HL-60/S4 (cell line): ENCODE data around the gene TGFBR1.

Experiments used
- in situ Hi-C: fragments of 300-500 bp; cut with MboI; formaldehyde crosslinking; loops from 2 replicates; pipeline ENCODE4 v1.14.3; 2022; ENCODE audit warnings: low sequenced_read_pairs

The TGFBR1 gene

DNA sequence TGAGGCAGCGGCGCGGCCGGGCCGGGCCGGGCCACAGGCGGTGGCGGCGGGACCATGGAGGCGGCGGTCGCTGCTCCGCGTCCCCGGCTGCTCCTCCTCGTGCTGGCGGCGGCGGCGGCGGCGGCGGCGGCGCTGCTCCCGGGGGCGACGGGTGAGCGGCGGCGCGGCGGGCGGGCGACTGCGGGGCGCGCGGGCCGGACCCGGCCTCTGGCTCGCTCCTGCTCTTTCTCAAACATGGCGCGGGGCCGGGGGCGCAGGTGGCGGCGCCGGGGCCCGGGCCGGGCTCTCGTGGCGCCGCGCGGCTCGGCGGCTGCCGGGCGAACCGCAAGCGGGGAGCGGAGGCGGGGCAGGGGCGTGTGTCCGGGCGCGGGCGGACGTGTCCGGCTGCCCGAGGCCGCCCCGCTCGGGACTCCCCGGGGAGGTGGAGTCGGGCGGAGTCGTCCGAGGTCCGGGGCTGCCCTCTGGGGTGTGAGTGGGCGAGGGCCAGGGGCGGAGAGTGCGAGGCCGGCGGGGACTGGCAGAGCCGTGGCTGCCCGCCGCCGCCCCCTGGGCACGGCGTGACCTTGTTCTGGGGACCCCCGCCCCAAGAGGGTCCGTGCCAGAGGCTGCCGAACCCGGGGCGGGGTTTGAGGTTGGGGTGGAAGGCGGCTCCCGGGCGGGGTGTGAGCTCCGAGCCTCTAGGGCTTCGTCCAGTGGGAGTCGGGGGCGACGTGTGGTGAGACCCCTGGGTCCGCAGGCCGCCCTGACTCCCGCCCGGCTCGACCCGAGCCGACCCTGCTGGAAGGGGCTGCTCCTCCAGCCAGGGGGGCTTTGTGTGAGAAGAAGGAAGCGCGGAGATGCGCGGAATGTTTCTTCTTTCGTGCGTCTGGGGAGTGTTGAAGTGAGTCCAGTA, 485 bp downstream of the TGFBR1 start:
- in situ Hi-C loops = no loop called here

DNA sequence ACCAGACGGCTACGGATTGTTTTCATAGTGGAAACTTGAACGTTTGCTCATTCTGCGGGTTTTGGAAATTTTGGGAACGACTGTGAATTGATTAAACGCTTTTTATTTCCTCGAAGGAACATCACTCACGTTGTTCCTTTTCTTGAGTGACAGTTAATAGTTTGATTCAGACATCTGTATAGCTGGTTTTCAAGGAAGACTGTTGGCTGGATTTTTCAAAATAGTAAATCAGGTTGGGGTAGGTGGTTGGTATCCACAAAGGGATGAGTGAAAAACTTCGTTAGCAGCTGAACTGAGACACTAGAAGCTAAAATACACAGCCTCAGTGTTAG, 1.1 kb downstream of the TGFBR1 start:
- in situ Hi-C loops = no loop called here

DNA sequence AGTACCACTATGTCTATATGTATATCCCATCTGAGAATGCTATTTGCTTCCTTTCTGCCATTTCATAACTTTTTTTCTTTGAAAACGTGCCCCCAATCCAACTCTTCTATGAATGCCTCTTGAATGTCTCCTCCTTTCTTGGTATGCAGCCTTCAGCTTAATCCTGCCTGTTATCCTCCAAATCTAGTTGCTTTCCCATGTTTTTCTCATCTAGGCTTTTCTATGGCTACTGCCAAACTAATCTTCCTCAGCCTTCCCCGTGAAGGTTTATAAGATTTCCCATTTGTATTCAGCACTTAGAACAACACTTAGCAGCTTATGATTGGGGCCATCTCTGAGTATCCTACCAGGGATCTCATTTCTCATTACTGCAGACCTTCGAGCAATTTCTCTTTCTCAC, 2.5 kb downstream of the TGFBR1 start:
- in situ Hi-C loops = no loop called here

DNA sequence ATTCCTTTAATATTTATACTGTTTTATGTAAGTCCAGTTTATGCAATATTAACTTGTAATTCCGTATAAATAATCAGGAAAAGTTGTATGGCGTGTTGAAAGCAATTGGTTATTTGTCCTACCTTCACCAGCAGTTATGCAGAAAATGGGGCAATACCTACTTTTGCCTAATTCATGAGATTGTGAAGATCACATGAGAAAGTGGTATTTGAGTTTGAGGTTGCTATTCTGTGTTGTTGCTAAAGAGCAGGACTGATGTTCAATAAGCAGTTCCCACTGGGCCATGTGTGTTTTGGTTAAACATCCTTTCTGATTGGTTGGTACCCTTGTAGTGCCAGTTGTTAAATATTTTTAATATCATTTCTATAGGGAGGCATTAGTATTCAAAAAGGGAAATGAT, 3.2 kb downstream of the TGFBR1 start:
- in situ Hi-C loops = no loop called here

DNA sequence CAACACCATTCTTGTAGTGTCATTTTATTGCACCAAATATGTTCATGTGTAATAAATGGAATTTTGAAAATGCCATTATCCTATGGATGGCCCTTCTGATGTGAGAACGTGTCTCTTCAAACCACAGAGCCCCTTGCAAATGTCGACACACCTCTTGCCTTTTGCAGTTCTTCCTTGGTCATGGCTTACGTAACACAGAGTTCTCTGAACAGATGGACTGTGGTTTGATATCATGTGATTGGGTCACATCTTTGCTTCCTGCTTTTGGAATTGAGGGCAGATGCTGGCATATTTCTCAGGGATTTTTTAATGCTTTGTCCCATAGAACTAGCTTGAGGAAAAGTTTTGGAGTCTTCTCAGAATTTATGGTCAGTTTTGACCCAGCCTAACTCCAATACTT, 4.6 kb downstream of the TGFBR1 start:
- in situ Hi-C loops = no loop called here

DNA sequence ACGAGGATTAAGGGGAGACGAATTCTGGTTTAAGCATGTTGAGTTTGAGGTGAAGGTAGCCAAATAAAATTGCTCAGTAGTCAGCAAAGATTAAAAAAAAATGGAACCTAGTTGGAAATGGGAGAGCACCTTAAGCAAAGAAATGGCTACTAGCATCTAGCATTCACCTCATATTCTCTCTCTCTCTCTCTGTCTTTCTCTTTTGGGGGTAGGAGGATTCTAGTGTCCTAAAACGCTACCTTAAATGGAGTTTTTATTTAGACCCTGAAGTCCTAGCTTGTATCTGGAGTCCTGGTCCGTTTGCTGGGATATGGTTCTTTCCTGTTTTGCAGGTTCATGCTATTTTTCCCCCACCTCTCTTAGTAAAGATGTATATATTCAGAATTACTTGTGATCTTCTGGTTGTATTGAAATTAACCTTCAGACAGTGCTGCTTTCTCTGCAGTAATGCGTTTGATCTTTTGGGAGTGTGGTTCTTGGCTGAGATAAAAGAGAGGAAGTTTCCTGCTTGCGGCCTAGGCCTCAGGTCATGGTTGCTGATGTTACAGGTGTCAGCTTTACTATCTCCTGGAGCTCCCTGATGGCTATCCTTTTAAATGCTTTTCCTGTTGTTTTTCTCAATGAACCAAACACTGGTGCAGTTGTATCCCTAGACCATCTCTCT, 8.0 kb downstream of the TGFBR1 start:
- in situ Hi-C loops = no loop called here

DNA sequence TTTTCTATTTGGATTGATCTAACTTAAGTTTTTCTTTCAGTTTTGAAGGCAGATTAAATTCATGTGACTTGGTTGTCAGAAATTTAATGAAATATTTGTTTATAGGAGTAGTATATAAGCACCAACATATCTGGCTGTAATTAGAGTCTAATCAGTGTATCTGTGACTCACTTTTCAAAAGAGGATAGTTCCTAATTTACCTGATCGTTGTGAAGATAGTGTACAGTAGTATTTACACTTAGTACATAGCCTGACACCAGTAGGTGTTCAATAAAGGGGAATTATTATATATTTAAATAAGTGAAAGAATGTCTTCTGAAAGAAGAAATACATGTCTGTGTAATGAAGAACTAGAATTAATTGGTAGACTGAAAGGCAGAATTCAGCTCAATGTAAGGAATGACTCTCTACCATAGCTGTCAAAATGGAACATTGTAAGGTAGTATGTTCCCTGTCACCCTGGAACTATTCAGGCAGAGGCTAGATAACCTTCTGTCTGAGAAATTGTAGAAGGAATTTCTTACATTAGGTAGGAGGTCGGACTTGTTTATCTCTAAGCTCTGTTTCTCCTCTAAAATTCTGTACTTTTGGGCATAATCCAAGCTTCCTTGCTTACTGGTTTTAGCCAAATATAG, 8.6 kb downstream of the TGFBR1 start:
- in situ Hi-C loops = no loop called here

DNA sequence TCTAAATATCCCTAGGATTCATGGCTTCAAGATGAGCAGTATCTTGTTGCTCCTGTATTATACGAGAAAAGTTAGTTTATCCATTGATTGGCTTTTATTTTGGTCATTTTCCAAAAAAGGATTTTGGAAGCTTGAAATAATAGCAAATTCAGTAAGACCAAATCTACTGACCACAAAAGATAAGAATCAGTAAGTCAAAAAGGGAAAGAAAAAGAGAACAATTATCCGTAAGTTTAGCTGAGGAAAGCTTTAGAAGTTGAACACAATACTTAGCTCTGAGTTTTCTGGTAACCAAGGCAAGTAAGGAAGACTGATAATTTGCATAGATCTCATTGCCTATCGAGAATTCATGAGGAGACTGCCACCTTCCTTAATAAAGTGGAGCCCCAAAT, 9.1 kb downstream of the TGFBR1 start:
- in situ Hi-C loops = no loop called here

DNA sequence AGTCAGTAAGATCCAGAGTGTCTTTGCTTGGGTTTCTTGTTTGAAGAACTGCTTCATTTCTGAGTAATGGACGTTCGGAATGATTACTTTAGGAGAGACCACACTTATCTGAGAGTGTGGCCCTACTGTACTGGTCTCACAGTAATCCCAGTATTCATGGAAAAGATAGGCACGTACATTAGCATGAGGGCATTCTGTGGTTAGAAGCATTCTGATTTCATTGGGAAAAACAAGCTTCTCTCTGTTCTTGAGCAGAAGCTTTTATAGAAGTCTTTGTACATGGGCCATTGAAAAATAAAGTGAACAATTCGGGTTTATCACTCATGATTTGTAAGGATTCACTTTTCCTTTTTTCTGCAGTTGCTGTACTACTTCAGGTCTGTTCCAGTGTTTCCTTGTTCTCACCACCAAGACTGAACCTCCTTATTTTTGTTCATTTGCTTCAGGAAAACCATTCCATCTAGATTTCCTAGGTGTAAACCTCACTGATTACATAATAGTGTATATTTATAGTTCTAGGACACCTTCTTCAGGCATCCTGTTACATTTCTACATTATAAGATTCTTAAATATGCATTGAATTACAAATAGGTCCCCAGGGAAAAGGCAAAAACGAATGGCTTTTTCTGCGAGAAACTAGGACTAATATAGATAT, 10.1 kb downstream of the TGFBR1 start:
- in situ Hi-C loops = no loop called here

DNA sequence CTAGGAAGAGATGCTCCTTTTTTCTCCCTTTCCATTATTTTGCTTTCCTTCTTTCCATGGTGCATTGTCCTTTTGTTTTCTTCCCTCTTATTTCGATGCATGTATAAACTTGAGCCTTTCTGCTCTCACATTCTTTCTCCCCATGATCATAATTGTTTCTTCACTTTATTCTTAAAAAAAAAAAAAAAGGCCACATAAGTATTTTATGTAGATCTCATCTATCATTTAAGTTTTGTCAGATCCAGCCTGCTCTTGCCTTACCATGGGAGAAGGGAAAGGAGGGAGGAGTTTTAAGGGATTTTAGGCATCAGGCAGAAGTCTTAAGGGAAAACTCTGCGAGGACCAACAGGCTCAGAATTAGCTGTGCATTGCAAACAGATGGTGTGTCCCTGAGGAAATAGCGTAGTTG, 11.1 kb downstream of the TGFBR1 start:
- in situ Hi-C loops = no loop called here

DNA sequence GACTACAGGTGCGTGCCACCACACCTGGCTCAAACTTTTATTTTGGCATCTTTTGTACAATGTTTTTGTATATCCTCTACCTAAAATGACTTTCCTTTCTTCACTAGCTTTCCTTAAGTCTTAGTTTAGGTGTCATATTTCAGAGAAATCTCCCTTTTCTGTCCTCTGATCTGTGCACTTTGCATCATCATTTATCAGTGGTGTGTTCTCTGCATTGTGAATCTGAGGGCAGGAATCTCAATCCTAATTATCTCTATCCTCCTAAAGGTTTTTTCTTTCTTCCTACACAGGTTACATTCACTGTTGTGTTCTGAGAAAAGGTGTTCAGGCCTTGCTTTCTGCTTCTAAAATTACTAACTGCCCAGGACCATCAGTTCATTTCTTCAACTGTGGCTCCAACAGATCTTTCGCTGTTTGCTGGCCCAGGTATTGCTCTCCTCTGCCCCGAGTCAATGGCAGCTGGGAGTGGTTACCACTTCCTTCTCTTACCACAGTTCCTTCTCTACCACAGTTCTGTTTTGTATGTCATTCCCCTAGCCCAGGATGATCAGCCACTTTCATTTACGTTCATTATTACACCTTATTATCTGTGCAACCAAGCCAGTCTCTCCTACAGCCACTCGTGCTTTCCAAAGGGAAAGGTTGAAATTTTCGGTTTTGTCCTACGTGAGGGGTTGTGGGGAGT, 14.0 kb downstream of the TGFBR1 start:
- in situ Hi-C loops = no loop called here

DNA sequence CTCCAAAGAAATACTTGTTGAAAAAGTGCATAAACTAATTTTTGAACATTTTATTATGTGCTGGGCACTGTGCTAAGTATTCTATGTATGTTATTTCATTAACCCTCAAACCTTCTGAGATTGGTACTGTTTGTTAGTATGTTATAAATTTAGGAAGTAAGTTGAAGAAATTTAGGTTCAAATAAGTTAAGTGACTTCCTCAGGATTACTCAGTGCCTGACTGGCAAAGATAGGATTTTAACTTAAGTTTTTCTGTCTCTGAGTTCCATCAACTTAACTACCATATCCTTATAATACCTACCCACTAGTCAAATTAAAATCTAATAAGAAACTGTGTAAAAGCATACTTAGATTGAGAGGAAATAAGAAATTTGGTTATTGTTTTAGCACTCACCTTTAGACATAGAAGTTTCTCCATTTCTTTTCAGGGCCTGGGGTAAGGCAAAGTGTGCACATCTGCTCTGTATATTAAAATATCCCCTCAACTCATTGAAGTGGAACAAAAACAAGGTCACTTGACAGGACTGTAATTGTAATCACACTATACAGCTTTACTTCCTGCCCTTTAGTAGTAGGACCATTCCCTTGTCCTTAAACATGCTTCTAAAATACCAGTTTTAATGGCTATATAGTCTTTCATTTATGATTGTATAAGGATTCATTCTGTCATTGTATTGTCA, 15.2 kb downstream of the TGFBR1 start:
- in situ Hi-C loops = no loop called here

DNA sequence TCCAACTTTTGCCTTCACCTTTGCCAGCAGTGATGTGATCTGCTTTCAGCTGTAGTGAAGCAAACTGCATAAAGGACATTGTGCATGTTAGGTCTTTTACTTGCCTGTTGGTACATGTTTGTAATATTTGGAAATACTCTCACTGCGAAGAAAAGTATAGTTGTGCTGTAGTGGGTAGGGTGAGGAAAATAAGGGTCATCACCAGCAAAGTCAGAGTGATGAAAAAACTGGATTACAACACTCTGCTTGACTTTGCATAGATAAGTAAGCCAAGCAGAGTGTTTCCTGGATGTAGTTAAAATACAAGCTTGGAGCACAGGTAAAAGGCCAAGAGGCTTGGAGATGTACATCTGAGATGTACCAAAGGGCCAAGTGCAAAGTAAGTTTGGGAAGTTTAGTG, 16.7 kb downstream of the TGFBR1 start:
- in situ Hi-C loops = no loop called here

DNA sequence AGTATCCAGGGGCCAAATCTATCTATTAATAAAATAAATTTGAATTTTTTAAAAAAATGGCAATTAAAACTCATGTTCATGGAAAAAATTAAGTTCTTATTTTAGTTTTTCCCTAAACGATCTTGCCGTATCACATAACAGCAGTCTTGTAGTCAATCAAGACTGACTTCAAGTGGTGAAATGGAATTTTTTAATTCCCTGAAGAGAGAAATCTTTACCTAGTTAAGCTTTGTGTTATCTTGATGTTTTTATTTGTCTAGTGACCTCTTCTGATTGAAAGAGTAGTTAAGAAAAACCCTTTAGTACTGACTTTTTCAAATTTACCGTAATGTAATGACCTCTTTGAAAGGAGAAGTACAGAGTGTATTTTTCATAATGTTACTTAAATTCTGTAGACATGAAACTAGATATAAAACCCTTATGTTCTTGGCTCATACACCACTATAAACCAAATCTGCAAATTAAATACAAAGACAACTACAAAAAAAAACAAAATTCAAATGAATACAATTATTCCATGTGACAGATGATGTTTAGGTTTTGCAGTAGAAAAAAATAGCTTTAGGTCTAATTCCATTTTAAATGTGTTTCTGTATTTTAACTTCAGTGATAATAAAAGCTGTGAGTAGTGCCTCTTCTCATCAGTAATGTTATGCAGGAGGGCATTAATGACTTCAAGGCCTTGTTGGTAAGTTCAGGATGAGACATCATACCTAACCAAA, 19.8 kb downstream of the TGFBR1 start:
- in situ Hi-C loops = no loop called here

DNA sequence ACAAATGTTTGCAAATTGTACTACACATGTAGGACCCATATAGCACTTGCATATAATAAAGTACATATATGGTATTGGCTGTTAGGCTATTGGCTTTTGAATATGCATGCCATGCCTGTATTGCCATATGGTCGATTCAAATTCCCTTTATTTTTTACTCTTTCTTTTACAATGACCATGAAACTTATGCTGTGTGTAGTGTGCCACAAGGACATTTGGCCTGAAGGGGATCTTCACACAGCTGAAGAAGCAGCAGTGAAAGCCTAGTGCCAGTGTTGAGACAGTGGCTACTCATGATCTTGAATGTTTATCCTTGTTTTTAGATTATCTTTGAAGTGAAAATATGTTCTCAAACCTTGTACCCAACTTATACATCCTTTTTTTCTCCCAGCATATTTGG, 20.5 kb downstream of the TGFBR1 start:
- in situ Hi-C loops = no loop called here

DNA sequence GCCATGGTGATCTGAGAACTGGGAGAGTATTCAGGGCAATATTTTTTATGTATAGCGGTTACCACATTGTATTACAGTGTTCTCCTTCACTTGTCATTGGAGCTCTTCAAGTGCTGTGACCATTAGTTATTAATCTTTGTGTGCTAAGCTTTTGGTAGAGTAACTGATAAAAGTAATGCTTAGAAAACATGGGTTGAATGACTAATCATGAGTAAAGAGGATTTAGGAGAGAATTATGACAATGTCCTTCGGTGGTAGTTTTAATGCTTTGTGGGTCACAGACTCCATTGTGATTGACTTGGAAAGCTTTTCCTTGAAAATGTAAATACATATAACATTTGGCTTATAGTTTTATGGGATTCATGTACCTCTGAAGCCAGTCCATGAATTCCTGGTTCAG, 21.4 kb downstream of the TGFBR1 start:
- in situ Hi-C loops = no loop called here

DNA sequence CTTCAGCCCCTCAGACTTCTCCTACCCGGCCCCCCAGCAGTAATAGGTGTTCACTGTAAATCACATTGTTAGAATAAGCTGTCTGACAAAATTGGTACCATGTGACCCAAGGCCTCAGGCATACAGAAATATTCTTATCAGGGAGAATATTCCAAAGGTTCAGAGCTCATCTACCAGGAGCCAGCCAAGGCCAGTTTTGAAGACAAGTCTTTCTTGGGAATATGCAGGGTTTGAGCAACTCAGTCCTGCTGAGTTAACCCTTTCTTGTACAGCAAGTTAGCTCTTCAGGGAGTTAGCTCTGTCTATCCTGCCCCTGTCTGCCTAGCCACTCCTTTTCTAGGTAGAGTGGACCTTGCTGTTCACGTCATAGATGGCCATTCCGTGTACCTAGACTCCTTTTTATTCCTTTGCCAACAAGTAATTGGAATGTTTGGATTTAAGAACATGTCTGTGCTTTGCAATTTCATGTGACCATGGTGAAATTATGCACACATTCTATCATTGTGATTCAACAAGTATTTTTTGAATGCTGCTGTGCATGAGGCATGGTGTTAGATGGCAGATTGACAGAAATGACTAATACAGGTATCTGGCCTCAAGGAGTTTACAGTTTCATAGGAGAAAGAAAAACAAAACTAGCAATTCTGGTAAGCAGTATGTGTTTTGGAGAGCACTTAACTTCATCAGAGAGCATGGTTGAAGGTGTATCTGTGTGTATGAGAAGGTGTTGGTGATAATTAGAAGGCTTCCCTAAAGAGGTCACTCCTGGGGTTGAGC, 22.6 kb downstream of the TGFBR1 start:
- in situ Hi-C loops = no loop called here

DNA sequence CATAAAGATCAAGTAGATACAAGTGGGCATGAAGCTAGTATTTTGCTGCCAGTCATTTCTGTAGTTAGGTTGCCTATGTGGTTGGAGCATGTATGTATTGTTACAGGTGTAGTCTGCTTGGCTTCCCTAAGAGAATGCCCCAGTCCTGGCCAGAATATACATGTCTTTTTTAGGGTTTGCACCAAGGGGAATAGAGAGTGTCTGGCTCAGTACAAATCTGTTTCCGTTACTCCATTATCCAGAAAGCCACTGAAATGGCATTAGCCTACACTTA, 23.2 kb downstream of the TGFBR1 start:
- in situ Hi-C loops = no loop called here

DNA sequence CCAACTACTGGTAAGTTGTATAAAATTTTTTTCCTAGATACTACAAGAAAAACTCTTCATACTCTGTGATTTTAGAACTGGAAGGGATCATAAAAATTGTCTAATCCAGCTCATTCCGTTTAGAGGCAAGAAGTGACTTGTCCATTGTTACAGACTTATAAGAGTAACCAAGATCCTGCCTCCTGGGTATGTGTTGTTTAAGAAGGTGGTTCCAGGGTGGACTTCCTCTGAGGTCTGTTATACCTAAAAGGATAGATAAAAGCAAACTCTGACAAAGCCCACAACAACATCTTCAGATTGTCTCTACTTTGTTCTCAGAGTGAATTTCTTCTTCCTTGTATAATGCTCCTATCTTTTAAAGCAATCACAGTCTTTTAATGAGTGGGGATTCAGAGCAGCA, 24.2 kb downstream of the TGFBR1 start:
- in situ Hi-C loops = no loop called here
